ENCODE measurements around the gene PRDX4. TPM values are rescaled to one million over a fixed set of nuclear protein-coding genes. Genes with fewer than 3 reads are reported as not detected.

The PRDX4 gene
- total RNA-seq, 1 donor from 2014 or later: 165 TPM

DNA sequence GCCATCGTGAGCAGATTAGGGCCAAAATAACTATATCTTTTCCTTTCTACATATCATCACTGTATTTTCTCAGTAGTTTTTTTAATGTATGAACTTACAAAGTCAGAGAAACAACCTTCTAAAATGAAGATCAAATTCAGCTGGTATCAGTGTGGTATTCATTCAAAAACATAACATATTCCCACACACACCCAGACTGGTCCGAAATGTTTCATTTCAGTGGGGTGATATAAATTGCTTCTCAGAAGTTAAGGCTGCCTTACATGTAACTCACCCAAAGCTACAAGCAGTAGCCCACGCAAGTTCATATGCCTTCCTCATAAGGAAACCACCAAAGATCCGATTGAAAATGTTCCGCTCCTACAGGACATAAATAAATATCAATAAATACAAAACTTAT is 37.9 kb downstream of the PRDX4 start:
- Mint-ChIP-seq H3K27me3 (ENCODE audit: low read depth) (no peaks in the 10 kb centered on the region), H3K4me1 (no peaks in the 10 kb centered on the region), H3K9me3 (no peaks in the 10 kb centered on the region), H3K27ac (no peak overlapping the region), H3K4me3 (no peak overlapping the region), H3K36me3 (peaks cover 13% of the 10 kb centered on the region)
- no peak for DNase-seq (ENCODE audit: low spot score in 2 of 2, unreplicated experiment in 2 of 2)
- TF ChIP-seq CTCF (IDR thresholded peaks at IDR 0.05; ENCODE audit: unreplicated experiment): no peak

GRCh38 chrX:23720117-23720677 is 52.9 kb downstream of the PRDX4 start:
- H3K27ac Mint-ChIP-seq: no peak overlapping the region
- DNase-seq (ENCODE audit: low spot score in 2 of 2, unreplicated experiment in 2 of 2): no peak
- no peak for TF ChIP-seq CTCF (IDR thresholded peaks at IDR 0.05; ENCODE audit: unreplicated experiment)
- no peaks in the 10 kb centered on the region for H3K4me1 Mint-ChIP-seq
- H3K9me3 Mint-ChIP-seq: no peaks in the 10 kb centered on the region
- no peak overlapping the region for H3K4me3 Mint-ChIP-seq
- peaks cover 10% of the 10 kb centered on the region for H3K36me3 Mint-ChIP-seq
- H3K27me3 Mint-ChIP-seq (ENCODE audit: low read depth): no peaks in the 10 kb centered on the region

DNA sequence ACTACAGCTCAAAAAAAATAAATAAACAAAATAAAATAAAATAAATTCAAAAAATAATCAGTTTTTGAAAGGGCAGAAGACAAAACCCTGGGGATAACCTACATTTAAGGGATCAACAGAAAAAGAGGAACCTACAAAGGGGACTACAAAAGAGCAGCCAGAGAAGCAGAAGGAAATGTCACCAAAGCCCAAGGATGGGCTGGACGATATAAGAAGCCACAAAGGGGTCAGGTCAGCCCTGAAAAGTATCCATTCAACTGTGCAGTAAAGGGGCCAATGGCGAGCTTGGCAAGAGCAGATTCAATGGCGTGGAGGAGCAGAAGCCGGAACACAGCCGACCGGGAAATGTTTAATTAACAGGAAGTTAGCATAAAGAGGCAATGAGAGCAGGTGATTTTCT is 58.9 kb downstream of the PRDX4 start:
- no peak for DNase-seq (ENCODE audit: low spot score in 2 of 2, unreplicated experiment in 2 of 2)
- H3K36me3 Mint-ChIP-seq: peaks cover 9% of the 10 kb centered on the region
- no peak overlapping the region for H3K4me3 Mint-ChIP-seq
- H3K27me3 Mint-ChIP-seq (ENCODE audit: low read depth): no peaks in the 10 kb centered on the region
- no peaks in the 10 kb centered on the region for H3K9me3 Mint-ChIP-seq
- TF ChIP-seq CTCF (IDR thresholded peaks at IDR 0.05; ENCODE audit: unreplicated experiment): no peak
- no peaks in the 10 kb centered on the region for H3K4me1 Mint-ChIP-seq
- H3K27ac Mint-ChIP-seq: no peak overlapping the region

DNA sequence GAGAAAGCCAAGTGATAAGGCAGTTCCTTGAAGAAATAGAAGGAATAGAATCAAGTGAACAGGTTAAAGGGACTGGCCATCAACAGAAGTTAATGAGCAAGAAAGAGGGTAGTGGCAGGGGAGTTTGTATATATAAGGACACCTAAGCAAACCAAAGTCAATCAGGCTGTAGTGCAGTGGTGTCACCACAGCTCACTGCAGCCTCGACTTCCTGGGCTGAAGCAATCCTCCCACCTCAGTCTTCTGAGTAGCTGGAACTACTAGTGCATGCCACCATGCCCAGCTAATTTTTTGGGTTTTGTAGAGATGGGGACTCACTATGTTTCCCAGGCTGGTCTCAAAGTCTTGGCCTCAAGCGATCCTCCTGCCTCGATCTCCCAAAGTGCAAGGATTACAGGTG is 59.9 kb downstream of the PRDX4 start:
- H3K4me1 Mint-ChIP-seq: no peaks in the 10 kb centered on the region
- peaks cover 15% of the 10 kb centered on the region for H3K36me3 Mint-ChIP-seq

DNA sequence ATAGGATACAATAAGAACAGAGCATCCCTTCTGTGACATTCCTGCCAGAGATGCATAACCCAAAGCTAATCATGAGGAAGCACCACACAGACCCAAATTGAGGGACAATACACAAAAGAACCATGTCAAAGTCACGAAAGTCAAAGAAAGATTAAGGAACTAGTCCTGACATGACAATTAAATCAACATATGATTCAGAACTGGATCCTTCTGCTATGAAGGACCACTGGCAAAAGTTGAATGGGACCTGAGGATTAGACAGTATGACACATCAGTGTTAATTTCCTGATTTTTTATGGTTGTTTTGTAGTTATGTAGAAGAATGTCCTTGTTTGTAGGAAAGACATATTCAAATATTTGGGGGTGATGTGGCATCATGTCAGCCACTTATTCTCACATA is 61.9 kb downstream of the PRDX4 start:
- Mint-ChIP-seq H3K9me3 (peaks cover 6% of the 10 kb centered on the region), H3K36me3 (peaks cover 17% of the 10 kb centered on the region), H3K4me3 (no peak overlapping the region), H3K27ac (no peak overlapping the region), H3K27me3 (ENCODE audit: low read depth) (no peaks in the 10 kb centered on the region), H3K4me1 (no peaks in the 10 kb centered on the region)
- TF ChIP-seq CTCF (IDR thresholded peaks at IDR 0.05; ENCODE audit: unreplicated experiment): no peak
- DNase-seq (ENCODE audit: low spot score in 2 of 2, unreplicated experiment in 2 of 2): no peak

More for the DNA sequence above, 59.9 kb downstream of the PRDX4 start:
- no peak overlapping the region for H3K4me3 Mint-ChIP-seq
- H3K27me3 Mint-ChIP-seq (ENCODE audit: low read depth): no peaks in the 10 kb centered on the region
- TF ChIP-seq CTCF (IDR thresholded peaks at IDR 0.05; ENCODE audit: unreplicated experiment): no peak
- no peak for DNase-seq (ENCODE audit: low spot score in 2 of 2, unreplicated experiment in 2 of 2)
- H3K9me3 Mint-ChIP-seq: peaks cover 5% of the 10 kb centered on the region
- no peak overlapping the region for H3K27ac Mint-ChIP-seq

DNA sequence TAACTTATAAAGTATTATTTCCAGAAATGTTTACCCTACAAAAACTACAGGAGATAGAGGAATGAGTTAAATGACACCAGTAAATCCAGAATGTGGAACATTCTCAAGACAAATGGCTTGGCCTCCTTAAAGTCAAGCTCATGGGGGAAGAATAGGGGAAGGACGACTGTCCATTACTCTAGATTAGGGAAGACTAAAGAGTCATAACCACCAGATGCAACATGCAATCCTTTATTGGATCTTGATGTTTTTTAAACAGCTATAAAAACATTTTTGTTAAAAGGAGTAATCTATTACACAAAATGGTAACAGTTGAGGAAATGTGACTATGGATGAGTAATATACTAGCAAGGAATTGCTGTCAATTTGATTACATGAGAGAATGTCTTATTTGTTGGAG is 64.7 kb downstream of the PRDX4 start:
- Mint-ChIP-seq H3K4me1 (peaks cover 4% of the 10 kb centered on the region), H3K27me3 (ENCODE audit: low read depth) (no peaks in the 10 kb centered on the region), H3K9me3 (peaks cover 6% of the 10 kb centered on the region), H3K27ac (no peak overlapping the region), H3K4me3 (no peak overlapping the region), H3K36me3 (peaks cover 17% of the 10 kb centered on the region)
- no peak for TF ChIP-seq CTCF (IDR thresholded peaks at IDR 0.05; ENCODE audit: unreplicated experiment)
- DNase-seq (ENCODE audit: low spot score in 2 of 2, unreplicated experiment in 2 of 2): no peak
